ENCODE results near the gene SPRR2E.
"Not testable (repeated sequence)": the region's sequence is repeated elsewhere in the genome, so short reads cannot be mapped to it uniquely, and the experiment has no call there.

The SPRR2E gene

GRCh38 chr1:153094426-153094825, at the start of gene SPRR2E:
TSS of gene SPRR2E (minus strand) at chr1:153094526. CDS start at chr1:153093751, 775 bp downstream.
- no peak for DNase-seq (ENCODE audit: low read depth)

DNA sequence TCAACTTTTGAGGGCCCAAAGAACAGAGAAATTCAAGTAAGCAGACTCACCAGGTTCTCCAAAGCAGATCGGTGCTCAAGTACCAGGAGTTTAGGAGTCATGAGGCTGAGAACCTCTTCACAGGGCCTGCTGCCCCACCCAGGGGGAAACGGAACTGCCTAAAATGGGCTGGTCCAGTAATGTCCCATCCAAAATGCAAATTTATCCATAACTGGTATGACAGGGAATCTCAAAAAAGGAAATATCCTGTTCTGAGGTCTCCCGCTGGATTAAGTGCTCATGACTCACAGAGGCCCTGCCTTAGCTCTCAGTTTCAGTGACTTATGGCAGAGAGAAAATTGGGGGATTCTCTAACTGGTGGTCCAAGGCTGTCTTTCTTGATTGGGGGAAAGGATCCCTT, 47.1 kb upstream of the SPRR2E start:
- no peak for DNase-seq (ENCODE audit: low read depth)

- DNase-seq (ENCODE audit: low read depth): no peak
Observed at GRCh38 chr1:153140484-153140883, 46.2 kb upstream of the SPRR2E start.

DNA sequence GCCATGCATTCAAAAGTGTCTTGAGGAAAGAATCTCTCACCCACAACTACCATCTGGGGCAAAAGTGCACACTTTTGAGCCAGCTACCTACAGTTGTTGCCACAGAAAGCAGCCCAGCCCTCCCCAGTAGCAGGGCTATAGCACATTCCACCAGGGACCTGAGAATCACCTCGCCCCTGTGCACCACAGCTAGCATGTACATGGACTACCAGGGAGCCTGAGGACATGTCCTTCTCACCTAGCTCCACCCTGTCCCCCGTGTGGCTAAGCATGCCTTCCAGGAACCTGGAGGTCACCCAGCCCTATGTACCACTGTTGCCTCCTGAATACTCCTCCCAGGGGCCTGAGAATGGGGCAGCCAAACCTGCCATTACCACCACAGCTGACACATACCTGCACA, 39.4 kb upstream of the SPRR2E start:
- no peak for DNase-seq (ENCODE audit: low read depth)

- no peak for DNase-seq (ENCODE audit: low read depth)
Observed at GRCh38 chr1:153133267-153133666, 38.9 kb upstream of the SPRR2E start.

DNA sequence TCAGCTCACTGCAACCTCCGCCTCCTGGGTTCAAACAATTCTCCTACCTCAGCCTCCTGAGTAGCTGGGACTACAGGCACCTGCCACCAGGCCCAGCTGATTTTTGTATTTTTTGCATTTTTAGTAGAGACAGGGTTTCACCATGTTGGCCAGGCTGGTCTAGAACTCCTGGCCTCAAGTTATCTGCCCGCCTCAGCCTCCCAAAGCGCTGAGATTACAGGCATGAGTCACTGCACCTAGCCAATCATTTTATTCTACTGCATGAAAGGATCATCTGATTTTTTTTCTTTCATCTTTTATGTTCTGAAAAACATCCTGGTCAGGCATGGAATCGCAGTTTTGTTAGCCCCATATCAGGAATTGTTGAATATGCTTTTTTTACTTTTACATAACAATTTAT, 34.4 kb upstream of the SPRR2E start:
- DNase-seq (ENCODE audit: low read depth): not testable (repeated sequence)

GRCh38 chr1:153127296-153127695, 33.0 kb upstream of the SPRR2E start:
- DNase-seq (ENCODE audit: low read depth): no peak

- DNase-seq (ENCODE audit: low read depth): no peak
Observed at GRCh38 chr1:153125536-153125935, 31.2 kb upstream of the SPRR2E start.

DNA sequence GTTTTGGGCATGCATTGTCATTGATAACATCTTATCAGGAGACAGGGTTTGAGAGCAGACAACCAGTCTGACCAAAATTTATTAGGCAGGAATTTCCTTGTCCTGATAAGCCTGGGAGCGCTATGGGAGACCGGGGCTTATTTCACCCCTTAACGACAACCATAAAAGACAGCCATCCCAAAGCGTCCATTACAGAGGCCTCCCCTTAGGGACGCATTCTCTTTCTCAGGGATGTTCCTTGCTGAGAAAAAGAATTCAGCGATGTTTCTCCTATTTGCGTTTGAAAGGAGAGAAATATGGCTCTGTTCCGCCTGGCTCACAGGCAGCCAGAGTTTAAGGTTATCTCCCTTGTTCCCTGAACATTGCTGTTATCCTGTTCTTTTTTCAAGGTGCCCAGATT, 29.5 kb upstream of the SPRR2E start:
- DNase-seq (ENCODE audit: low read depth): not testable (repeated sequence)

GRCh38 chr1:153122831-153123421, 28.6 kb upstream of the SPRR2E start:
- no peak for DNase-seq (ENCODE audit: low read depth)

DNA sequence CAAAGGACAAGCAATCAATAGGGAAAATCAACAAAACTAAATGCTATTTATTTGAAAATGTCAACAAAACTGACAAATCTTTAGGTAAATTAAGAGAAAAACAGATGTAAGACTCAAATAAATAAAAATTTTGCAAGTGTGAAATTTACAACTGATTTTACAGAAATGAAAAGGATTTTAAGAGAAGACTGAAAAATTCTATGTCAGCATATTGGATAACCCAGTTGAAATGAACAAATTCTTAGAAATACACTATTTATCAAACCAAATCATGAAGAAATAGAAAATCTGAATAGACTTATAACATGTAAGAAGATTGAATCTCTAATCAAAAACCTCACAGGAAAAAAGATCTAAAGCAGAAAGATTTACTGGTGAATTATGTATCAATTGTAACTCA, 26.6 kb upstream of the SPRR2E start:
- no peak for DNase-seq (ENCODE audit: low read depth)

- no peak for DNase-seq (ENCODE audit: low read depth)
Observed at GRCh38 chr1:153119491-153119971, 25.2 kb upstream of the SPRR2E start.

DNA sequence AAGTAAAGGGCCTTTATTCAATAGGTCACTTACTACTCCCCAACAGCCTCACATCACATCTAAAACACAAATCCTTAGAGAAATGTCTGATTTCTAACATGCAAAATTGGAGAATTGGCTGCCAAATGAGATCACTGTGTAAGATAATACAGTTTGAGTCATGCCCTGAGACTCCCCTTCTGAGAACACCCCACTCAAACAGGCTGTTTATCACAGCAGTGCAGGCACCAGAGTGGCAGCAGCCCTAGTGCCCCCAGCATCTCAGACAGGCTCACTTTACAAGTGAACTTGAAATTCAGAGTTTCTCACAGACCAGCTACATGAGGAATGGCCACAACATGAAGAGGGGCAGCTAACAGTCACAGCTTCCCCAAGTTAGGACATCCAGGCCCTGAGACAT, 20.9 kb upstream of the SPRR2E start:
- not testable (repeated sequence) for DNase-seq (ENCODE audit: low read depth)

DNA sequence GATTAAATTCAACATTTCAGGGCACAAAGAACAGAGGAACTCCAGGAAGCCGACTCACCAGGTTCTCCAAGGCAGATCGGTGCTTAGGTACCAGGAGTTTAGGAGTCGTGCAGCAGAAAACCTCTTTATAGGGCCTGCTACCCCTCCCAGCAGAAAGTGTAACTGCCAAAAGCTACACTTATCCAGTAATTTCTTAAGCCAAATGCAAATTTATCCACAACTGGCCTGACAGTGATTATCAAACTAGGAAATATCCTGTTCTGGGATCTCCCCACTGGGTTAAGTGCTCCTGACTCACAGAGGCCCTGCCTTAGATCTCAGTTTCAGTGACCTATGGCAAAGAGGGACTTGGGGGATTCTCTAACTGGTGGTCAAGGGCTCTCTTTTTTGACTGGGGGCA, 19.1 kb upstream of the SPRR2E start, which contains the start of gene SPRR2F:
Gene SPRR2F, minus strand, starts transcription at position 101 of the 400 bp plus-strand sequence. CDS start 783 bp downstream, outside the sequence.
- DNase-seq (ENCODE audit: low read depth): no peak

- not testable (repeated sequence) for DNase-seq (ENCODE audit: low read depth)
Observed at GRCh38 chr1:153112454-153112853, 18.1 kb upstream of the SPRR2E start.

GRCh38 chr1:153100245-153100644, 5.9 kb upstream of the SPRR2E start:
- peak; percentile 6 for DNase-seq (ENCODE audit: low read depth)

DNA sequence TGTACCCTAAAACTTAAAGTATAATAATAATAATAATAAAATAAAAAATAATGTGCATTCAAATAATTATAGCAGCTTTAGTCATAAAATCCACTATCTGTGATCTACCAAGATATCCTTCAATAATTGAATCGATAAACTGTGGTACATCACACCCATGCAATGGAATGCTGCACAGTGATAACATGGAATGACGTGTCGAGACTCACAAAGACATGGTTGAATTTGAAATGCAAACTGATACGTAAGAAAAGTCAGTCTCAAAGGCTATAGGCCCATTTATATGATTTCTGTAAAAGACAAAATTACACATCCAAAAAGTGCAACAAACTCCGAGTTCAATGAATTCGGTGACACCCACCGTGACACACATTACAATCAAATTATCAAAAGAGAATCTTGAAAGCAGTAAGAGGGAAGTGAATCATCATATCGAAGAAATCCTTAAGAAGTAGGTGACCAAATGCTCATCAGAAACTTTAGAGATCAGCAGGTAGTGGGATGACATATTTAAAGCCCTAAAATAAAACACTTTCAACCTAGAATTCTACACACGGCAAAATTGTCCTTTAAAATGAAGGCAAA, 5.2 kb upstream of the SPRR2E start:
- no peak for DNase-seq (ENCODE audit: low read depth)

GRCh38 chr1:153095764-153096163, 1.4 kb upstream of the SPRR2E start:
- no peak for DNase-seq (ENCODE audit: low read depth)

- DNase-seq (ENCODE audit: low read depth): no peak
Observed at GRCh38 chr1:153087652-153088051, 6.7 kb downstream of the SPRR2E start.

DNA sequence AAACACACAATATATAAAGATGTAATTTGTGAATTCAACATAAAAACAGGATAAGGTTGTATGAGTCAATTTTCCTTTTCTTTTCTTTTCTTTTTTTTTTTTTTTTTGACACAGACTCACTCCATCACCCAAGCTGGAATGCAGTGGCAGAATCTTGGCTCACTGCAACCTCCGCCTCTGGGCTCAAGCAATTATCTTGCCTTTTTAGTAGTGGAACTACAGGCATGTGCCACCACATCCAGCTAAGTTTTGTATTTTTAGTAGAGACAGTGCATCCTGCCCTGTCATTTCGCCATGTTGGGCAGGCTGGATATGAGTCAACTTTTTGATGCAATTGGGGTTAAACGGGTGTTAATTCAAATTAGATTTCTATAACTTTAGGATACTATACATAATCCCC, 12.6 kb downstream of the SPRR2E start:
- DNase-seq (ENCODE audit: low read depth): no peak

GRCh38 chr1:153072806-153073726, 21.3 kb downstream of the SPRR2E start:
- DNase-seq (ENCODE audit: low read depth): no peak

DNA sequence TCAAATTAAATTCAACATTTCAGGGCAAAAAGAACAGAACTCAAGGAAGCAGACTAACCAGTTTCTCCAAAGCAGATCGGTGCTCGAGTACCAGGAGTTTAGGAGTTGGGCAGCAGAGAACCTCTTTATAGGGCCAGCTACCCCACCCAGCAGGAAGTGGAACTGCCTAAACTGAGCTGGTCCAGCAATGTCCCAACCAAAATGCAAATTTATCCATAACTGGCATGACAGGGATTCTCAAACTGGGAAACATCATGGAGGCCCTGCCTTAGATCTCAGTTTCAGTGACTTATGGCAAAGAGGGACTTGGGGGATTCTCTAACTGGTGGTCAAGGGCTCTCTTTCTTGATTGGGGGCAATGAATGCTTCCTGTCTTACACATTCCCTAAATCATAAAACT, 22.8 kb downstream of the SPRR2E start, which contains the start of gene SPRR2B:
Gene SPRR2B, minus strand, starts transcription at position 101 of the 400 bp plus-strand sequence. CDS start 772 bp downstream, outside the sequence.
- DNase-seq (ENCODE audit: low read depth): no peak

DNA sequence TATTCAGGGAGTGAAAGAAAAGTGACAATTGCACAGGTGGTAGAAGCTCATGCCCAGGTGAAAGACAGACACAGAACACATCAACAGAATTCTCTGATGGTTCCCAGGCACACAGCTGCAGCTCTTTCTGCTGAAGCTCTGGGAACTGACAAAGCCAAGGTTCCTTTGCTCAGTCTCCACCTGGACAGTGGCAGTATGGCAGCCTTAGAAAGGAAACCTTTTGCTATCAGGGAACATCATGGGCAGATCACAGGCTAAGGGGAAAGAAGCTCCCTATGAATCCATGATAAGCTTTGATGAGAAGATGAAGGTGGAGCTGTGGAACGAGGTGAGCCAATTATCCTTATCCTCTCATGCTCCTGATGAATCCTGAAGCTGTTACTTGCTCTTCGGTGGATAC, 24.1 kb downstream of the SPRR2E start:
- DNase-seq (ENCODE audit: low read depth): no peak
